HEK293T (cell line): ENCODE results near the gene SNAPC4.

Experiments
- ELF4 ChIP-seq: fragments of 450-650 bp; IDR thresholded peaks from 2 replicates; pipeline ENCODE4 v1.6.1; 2017; ENCODE audit warnings: antibody characterized with exemption
- FOXK2 ChIP-seq: fragments of 450-650 bp; IDR thresholded peaks from 2 replicates; pipeline ENCODE4 v1.6.1; 2016; ENCODE audit warnings: mild to moderate bottlenecking
- FOXM1 ChIP-seq: fragments of 450-650 bp; IDR thresholded peaks from 2 replicates; pipeline ENCODE4 v1.6.1; 2017; ENCODE audit warnings: mild to moderate bottlenecking, borderline replicate concordance
- HDGF ChIP-seq: fragments of 450-650 bp; IDR thresholded peaks from 2 replicates; pipeline ENCODE4 v1.6.1; 2017; ENCODE audit warnings: antibody characterized with exemption, borderline replicate concordance
- SP1 ChIP-seq: fragments of 450-650 bp; IDR thresholded peaks from 2 replicates; pipeline ENCODE4 v1.6.1; 2017
- ZNF384 ChIP-seq: fragments of 450-650 bp; IDR thresholded peaks from 2 replicates; pipeline ENCODE4 v1.6.1; 2016

DNA sequence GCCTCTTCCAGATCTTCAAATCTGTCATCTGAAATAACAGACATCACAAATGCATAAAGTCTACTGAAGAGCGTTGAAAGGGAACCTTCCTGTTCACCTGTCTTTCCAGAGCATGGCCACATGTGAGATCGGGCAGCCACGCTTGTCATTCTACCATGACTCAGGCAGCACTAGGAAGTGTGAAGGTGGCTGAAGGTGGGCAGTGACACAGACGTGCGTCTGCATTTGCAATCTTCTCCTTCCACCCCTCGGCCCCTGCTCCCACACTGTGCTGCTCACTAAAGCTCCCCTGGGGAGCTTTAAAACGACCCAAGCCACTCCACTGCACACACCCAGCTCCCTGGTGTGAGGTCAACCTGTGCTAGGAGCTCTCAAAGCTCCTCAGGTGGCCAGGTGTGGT, 7.9 kb upstream of the SNAPC4 start:
- no peak for TF ChIP-seq HDGF
- TF ChIP-seq FOXM1: no peak
- no peak for TF ChIP-seq SP1
- no peak for TF ChIP-seq ELF4
- no peak for TF ChIP-seq ZNF384
- TF ChIP-seq FOXK2: no peak
